ENCODE measurements around the gene OLIG2.

- TF ChIP-seq POLR2A (IDR thresholded peaks at IDR 0.05; ENCODE audit: low read depth, low read length) (no peak), CTCF (conservative IDR thresholded peaks at IDR 0.05; ENCODE audit: low read depth, low read length) (no peak), BHLHE40 (IDR thresholded peaks at IDR 0.05; ENCODE audit: low read depth, low read length) (no peak), MAZ (IDR thresholded peaks at IDR 0.05; ENCODE audit: borderline replicate concordance, low read depth, low read length) (no peak), FOS (IDR thresholded peaks at IDR 0.05; ENCODE audit: low read depth, low read length) (no peak), RAD21 (IDR thresholded peaks at IDR 0.05; ENCODE audit: low read length) (no peak), CEBPB (IDR thresholded peaks at IDR 0.05; ENCODE audit: low read depth, low read length) (no peak), RFX5 (IDR thresholded peaks at IDR 0.05; ENCODE audit: low read depth, low read length) (no peak), MXI1 (IDR thresholded peaks at IDR 0.05; ENCODE audit: borderline replicate concordance, low read depth, low read length) (no peak), ELK1 (IDR thresholded peaks at IDR 0.05; ENCODE audit: borderline replicate concordance, low read depth, low read length) (no peak), USF2 (IDR thresholded peaks at IDR 0.05; ENCODE audit: low read depth, low read length) (no peak), SMC3 (IDR thresholded peaks at IDR 0.05; ENCODE audit: low read depth, low read length) (no peak), RCOR1 (IDR thresholded peaks at IDR 0.05; ENCODE audit: insufficient replicate concordance, low read length) (no peak)
Measured at GRCh38 chr21:33075128-33075527, 49.4 kb downstream of the OLIG2 start.
